GM18868 (cell line): ENCODE measurements around the gene SIN3A.
"Not testable (repeated sequence)": the region's sequence is repeated elsewhere in the genome, so short reads cannot be mapped to it uniquely, and the experiment has no call there.

Experiments
- ATAC-seq: cut with Tn5 transposase; IDR thresholded peaks from one replicate; pipeline ENCODE4 v1.9.1; 2021; ENCODE audit warnings: mild to moderate bottlenecking, moderate library complexity; ENCODE audit not compliant: unreplicated experiment

The SIN3A gene

GRCh38 chr15:75383986-75384385 is 67.5 kb downstream of the SIN3A start:
- ATAC-seq: not testable (repeated sequence)

GRCh38 chr15:75380773-75381172 is 70.7 kb downstream of the SIN3A start:
- no peak for ATAC-seq

- no peak for ATAC-seq
These were observed 79.4 kb downstream of the SIN3A start for GRCh38 chr15:75371901-75372688.

GRCh38 chr15:75371486-75371885 is 80.0 kb downstream of the SIN3A start:
- no peak for ATAC-seq

GRCh38 chr15:75369897-75370581 is 81.5 kb downstream of the SIN3A start:
- no peak for ATAC-seq

- ATAC-seq: no peak
These were observed 82.7 kb downstream of the SIN3A start for GRCh38 chr15:75368689-75369239.

- peak; percentile 89 for ATAC-seq
These were observed 83.4 kb downstream of the SIN3A start, which contains the start of gene MAN2C1 for GRCh38 chr15:75367913-75368688. Gene MAN2C1 (minus strand): TSS chr15:75368607. CDS start chr15:75368583, 24 bp downstream.

GRCh38 chr15:75367406-75367912 is 84.0 kb downstream of the SIN3A start:
- no peak for ATAC-seq

GRCh38 chr15:75367006-75367405 is 84.5 kb downstream of the SIN3A start:
- no peak for ATAC-seq

GRCh38 chr15:75366163-75366562 is 85.3 kb downstream of the SIN3A start:
- ATAC-seq: no peak

GRCh38 chr15:75364881-75365280 is 86.6 kb downstream of the SIN3A start:
- no peak for ATAC-seq

GRCh38 chr15:75363786-75364185 is 87.7 kb downstream of the SIN3A start:
- ATAC-seq: no peak

GRCh38 chr15:75362642-75363249 is 88.7 kb downstream of the SIN3A start:
- ATAC-seq: no peak

GRCh38 chr15:75361989-75362641 is 89.4 kb downstream of the SIN3A start:
- ATAC-seq: no peak

- no peak for ATAC-seq
These were observed 90.0 kb downstream of the SIN3A start for GRCh38 chr15:75361361-75361988.

- no peak for ATAC-seq
These were observed 90.6 kb downstream of the SIN3A start for GRCh38 chr15:75360856-75361255.

- no peak for ATAC-seq
These were observed 91.1 kb downstream of the SIN3A start for GRCh38 chr15:75360391-75360790.

- ATAC-seq: no peak
These were observed 91.8 kb downstream of the SIN3A start for GRCh38 chr15:75359537-75360250.
